Transverse colon (tissue), 4 donors: Measurements from ENCODE around the gene GABRR2.
A peak's percentile ranks its signal among the peaks of the same experiment; 100 is the strongest.

Experiments
- CTCF ChIP-seq, 5 experiments: fragments of 200-600 bp in 3 of 5; fragments of 450-650 bp in 2 of 5; sonication (generic) in 3 of 5; IDR thresholded peaks; 1 replicate in 2 of 5; 2 replicates in 3 of 5; pipeline ENCODE4 v1.5.1; 2016 to 2017; ENCODE audit warnings: antibody characterized with exemption in 5 of 5, inconsistent platforms in 3 of 5, mild to moderate bottlenecking in 2 of 5, moderate library complexity in 1 of 5
- EP300 ChIP-seq: sonication (generic); formaldehyde crosslinking; IDR thresholded peaks from one replicate; pipeline ENCODE4 v1.6.1; 2017; ENCODE audit warnings: antibody characterized with exemption, low read depth
- POLR2A ChIP-seq: fragments of 450-650 bp; IDR thresholded peaks from one replicate; pipeline ENCODE4 v1.6.1; 2016; ENCODE audit warnings: antibody characterized with exemption, mild to moderate bottlenecking, moderate library complexity
- POLR2AphosphoS5 ChIP-seq, 3 donors: sonication (generic); formaldehyde crosslinking; IDR thresholded peaks; one replicate each; pipeline ENCODE4 v1.6.1; 2016; ENCODE audit warnings: antibody characterized with exemption in 3 of 3

DNA sequence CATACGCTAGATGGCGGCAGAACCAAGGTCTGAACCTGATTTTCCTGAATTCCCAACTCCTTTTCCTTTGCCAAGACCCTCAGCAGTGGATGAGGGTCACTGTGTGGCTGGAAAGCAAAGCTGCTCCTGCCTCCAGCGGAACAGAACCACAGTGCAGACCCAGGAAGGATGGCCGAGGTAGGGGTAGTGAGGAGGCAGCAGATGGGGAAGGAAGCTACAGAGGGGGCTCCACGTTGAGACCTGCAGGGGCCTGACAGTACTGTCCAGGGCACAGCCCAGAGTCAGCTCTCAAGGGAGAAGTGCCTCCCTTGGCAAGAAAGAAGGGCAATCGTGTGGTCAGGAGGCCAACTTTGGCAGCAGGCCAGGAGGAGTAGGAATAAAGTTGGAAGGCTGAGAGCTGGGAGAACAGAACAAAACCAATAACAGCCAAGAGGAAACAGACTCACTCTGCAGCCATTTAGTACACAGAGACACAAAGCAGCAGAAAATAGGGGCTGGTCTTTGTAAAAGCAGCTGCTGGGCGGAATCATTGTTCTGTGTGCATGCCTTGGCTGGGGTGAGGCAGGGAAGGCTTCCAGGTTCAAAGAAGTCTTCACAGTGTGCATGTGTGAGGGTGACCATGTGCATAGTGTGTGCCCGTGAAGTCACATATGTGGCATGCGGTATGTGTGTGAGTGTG lies 3.1 kb downstream of the GABRR2 start:
- no peak for TF ChIP-seq POLR2AphosphoS5 (IDR thresholded peaks at IDR 0.05)
- TF ChIP-seq CTCF (IDR thresholded peaks at IDR 0.05): peak in 3 of 5 experiments; percentile 16 to 32 (median 19)
- no peak for TF ChIP-seq POLR2A
- TF ChIP-seq EP300: no peak
